GM19463 (cell line): Measurements from ENCODE around the gene DNAJC17.

Experiments
- ATAC-seq: cut with Tn5 transposase; IDR thresholded peaks from one replicate; pipeline ENCODE4 v1.9.1; 2021; ENCODE audit warnings: mild to moderate bottlenecking, moderate library complexity; ENCODE audit not compliant: unreplicated experiment

DNAJC17 gene

GRCh38 chr15:40793216-40793989, 13.9 kb downstream of the DNAJC17 start:
- no peak for ATAC-seq

- ATAC-seq, result no peak
Observed at GRCh38 chr15:40792394-40792793, 14.9 kb downstream of the DNAJC17 start.

- no peak for ATAC-seq
Observed at GRCh38 chr15:40790718-40791117, 16.6 kb downstream of the DNAJC17 start.

- no peak for ATAC-seq
Observed at GRCh38 chr15:40789999-40790398, 17.3 kb downstream of the DNAJC17 start.

- ATAC-seq, result no peak
Observed at GRCh38 chr15:40789119-40789518, 18.2 kb downstream of the DNAJC17 start.

GRCh38 chr15:40787991-40788390, 19.3 kb downstream of the DNAJC17 start:
- no peak for ATAC-seq

GRCh38 chr15:40787344-40787841, 19.9 kb downstream of the DNAJC17 start:
- ATAC-seq, result no peak

GRCh38 chr15:40785814-40786213, 21.5 kb downstream of the DNAJC17 start:
- no peak for ATAC-seq

GRCh38 chr15:40785164-40785563, 22.1 kb downstream of the DNAJC17 start:
- no peak for ATAC-seq

GRCh38 chr15:40782609-40783227, 24.6 kb downstream of the DNAJC17 start:
- peak; percentile 54 for ATAC-seq

GRCh38 chr15:40776537-40777141, 30.6 kb downstream of the DNAJC17 start:
- no peak for ATAC-seq

GRCh38 chr15:40775740-40776536, 31.3 kb downstream of the DNAJC17 start:
- no peak for ATAC-seq

- no peak for ATAC-seq
Observed at GRCh38 chr15:40775007-40775406, 32.3 kb downstream of the DNAJC17 start.

GRCh38 chr15:40773902-40774301, 33.4 kb downstream of the DNAJC17 start:
- ATAC-seq, result no peak

GRCh38 chr15:40773496-40773895, 33.8 kb downstream of the DNAJC17 start:
- ATAC-seq, result no peak

GRCh38 chr15:40772014-40772413, 35.3 kb downstream of the DNAJC17 start:
- no peak for ATAC-seq

GRCh38 chr15:40771242-40771641, 36.0 kb downstream of the DNAJC17 start:
- ATAC-seq, result no peak

- no peak for ATAC-seq
Observed at GRCh38 chr15:40770147-40770721, 37.0 kb downstream of the DNAJC17 start.

- ATAC-seq, result peak; percentile 52
Observed at GRCh38 chr15:40769274-40770146, 37.8 kb downstream of the DNAJC17 start, which contains the start of gene C15orf62. TSS of gene C15orf62 (plus strand) at chr15:40769980. CDS start at chr15:40770496, 516 bp downstream.
